ENCODE data around the gene TADA2B.
"Not testable (repeated sequence)": the region's sequence is repeated elsewhere in the genome, so short reads cannot be mapped to it uniquely, and the experiment has no call there.

DNA sequence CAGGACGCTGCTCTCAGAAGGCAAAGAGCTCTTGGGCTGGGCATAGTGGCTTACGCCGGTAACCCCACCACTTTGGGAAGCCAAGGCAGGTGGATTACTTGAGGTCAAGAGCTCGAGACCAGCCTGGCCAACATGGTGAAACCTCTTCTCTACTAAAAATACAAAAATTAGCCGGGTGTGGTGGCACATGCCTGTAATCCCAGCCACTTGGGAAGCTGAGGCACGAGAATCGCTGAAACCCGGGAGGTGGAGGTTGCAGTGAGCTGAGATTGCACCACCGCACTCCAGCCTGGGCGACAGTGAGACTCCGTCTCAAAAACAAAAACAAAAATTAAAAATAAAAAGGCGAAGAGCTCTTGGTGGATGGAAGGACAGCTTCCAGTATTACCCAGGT, 59.3 kb downstream of the TADA2B start:
- TF ChIP-seq, protein P1, sequence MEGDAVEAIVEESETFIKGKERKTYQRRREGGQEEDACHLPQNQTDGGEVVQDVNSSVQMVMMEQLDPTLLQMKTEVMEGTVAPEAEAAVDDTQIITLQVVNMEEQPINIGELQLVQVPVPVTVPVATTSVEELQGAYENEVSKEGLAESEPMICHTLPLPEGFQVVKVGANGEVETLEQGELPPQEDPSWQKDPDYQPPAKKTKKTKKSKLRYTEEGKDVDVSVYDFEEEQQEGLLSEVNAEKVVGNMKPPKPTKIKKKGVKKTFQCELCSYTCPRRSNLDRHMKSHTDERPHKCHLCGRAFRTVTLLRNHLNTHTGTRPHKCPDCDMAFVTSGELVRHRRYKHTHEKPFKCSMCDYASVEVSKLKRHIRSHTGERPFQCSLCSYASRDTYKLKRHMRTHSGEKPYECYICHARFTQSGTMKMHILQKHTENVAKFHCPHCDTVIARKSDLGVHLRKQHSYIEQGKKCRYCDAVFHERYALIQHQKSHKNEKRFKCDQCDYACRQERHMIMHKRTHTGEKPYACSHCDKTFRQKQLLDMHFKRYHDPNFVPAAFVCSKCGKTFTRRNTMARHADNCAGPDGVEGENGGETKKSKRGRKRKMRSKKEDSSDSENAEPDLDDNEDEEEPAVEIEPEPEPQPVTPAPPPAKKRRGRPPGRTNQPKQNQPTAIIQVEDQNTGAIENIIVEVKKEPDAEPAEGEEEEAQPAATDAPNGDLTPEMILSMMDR (IDR thresholded peaks at IDR 0.05; ENCODE audit: poor library complexity), result not testable (repeated sequence)
- TF ChIP-seq EZH2 (IDR thresholded peaks at IDR 0.05; ENCODE audit: borderline replicate concordance); EZH2phosphoT487 (IDR thresholded peaks at IDR 0.05; ENCODE audit: low read depth, severe bottlenecking, unreplicated experiment): not testable (repeated sequence)

Data from hepatocyte (in vitro differentiated cells).